Activated naive CD8-positive, alpha-beta T cell treated with anti-CD3 and anti-CD28 coated beads, Interleukin-2, amount 10 ng/mL, durations not matched to agents 7 days and 5 days (primary cell): ENCODE data around the gene STRADB. TPM values are rescaled to one million over a fixed set of nuclear protein-coding genes. Genes with fewer than 3 reads are reported as not detected.
"Not testable (repeated sequence)": the region's sequence is repeated elsewhere in the genome, so short reads cannot be mapped to it uniquely, and the experiment has no call there.

Experiments used
- ATAC-seq: fragments of 150-1000 bp; cut with Tn5 transposase; one replicate; pipeline ENCODE4 v1.10.0; 2021; ENCODE audit warnings: low read depth, moderate library complexity
- POLR2A ChIA-PET: fragments of 350-600 bp; sonication (Branson Sonifier 250); formaldehyde crosslinking; loops from one replicate; lab custom pipeline; 2021; ENCODE audit warnings: antibody characterized with exemption; lab: Charles Lee
- DNase-seq: peaks from one replicate; pipeline ENCODE4 v3.0.0; 2021
- H3K27ac Mint-ChIP-seq: one replicate; pipeline ENCODE4 v1.8.0; 2022; ENCODE audit warnings: mild to moderate bottlenecking, mixed read lengths
- H3K27me3 Mint-ChIP-seq: one replicate; pipeline ENCODE4 v1.8.0; 2022; ENCODE audit warnings: mild to moderate bottlenecking, moderate library complexity, mixed read lengths
- H3K36me3 Mint-ChIP-seq: one replicate; pipeline ENCODE4 v1.8.0; 2021; ENCODE audit warnings: mild to moderate bottlenecking, mixed read lengths
- H3K4me1 Mint-ChIP-seq: one replicate; pipeline ENCODE4 v1.8.0; 2021; ENCODE audit warnings: mixed read lengths
- H3K4me3 Mint-ChIP-seq: one replicate; pipeline ENCODE4 v1.8.0; 2022; ENCODE audit warnings: mild to moderate bottlenecking, moderate library complexity, mixed read lengths
- H3K9me3 Mint-ChIP-seq: one replicate; pipeline ENCODE4 v1.8.0; 2021; ENCODE audit warnings: mixed read lengths
- total RNA-seq, 2 experiments: library from RNA; stranded (reverse); gene quantifications; one replicate each; pipeline ENCODE4 v1.2.3, GENCODE V29; 2021

The STRADB gene
- total RNA-seq, 2 experiments from 2014 or later = 24.9 to 28.9 TPM

DNA sequence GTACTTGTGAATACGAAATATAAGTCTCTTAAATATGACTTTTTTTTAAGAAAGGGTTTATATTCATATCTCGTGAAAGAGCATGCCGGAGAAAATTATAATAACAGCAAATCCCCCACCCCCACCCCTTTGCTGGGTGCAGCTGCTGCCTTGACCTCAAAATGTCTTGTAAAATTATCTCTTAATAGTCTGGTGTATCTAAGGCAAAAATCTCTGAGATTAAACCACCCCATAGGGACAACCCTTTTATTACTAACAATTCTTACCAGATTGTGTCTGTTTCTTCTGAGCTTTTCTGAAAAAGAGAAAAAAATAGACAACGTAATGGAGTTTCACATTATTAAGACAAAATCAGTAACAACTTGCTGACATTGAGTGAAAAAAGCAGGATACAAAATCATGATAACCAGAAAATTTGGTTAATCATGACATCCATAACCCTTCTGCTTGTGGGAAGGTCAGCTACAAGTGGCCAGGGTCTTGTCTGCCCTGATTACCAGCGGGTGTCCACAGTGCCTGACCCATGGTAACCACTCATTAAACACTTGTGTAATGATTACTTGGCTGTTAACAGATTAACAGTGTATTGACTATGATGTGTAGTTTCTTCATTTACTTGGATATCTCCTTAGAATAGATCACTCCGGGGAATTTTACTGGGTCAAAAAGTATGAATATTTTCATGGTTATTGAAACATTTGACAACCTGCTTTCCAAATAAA is 1.5 kb downstream of the STRADB start:
- ATAC-seq (no peak), DNase-seq (no peak)
- H3K9me3 Mint-ChIP-seq = no peaks in the 10 kb centered on the region
- peaks cover 4% of the 10 kb centered on the region for H3K36me3 Mint-ChIP-seq
- peaks cover 27% of the 10 kb centered on the region for H3K4me1 Mint-ChIP-seq
- no peaks in the 10 kb centered on the region for H3K27me3 Mint-ChIP-seq
- no peak overlapping the region for H3K27ac Mint-ChIP-seq
- POLR2A ChIA-PET = interaction anchor here (1.8 to 3.3 kb wide), 6 partner anchors 21 to 220 kb away, joined by 5 to 31 read pairs (median 20); partner anchors contain the start of genes CASP8 and TMEM237
- peak overlapping the region; percentile 88 for H3K4me3 Mint-ChIP-seq

- Mint-ChIP-seq H3K27ac (no peak overlapping the region), H3K9me3 (no peaks in the 10 kb centered on the region), H3K4me3 (no peak overlapping the region), H3K36me3 (peaks cover 43% of the 10 kb centered on the region), H3K4me1 (peaks cover 9% of the 10 kb centered on the region), H3K27me3 (no peaks in the 10 kb centered on the region)
- ATAC-seq (no peak), DNase-seq (no peak)
- POLR2A ChIA-PET = no interaction called here
Observed at GRCh38 chr2:201458381-201458780, 6.8 kb downstream of the STRADB start.

- H3K27me3 Mint-ChIP-seq = no peaks in the 10 kb centered on the region
- H3K36me3 Mint-ChIP-seq = peaks cover 55% of the 10 kb centered on the region
Observed at GRCh38 chr2:201460532-201460931, 9.0 kb downstream of the STRADB start.

DNA sequence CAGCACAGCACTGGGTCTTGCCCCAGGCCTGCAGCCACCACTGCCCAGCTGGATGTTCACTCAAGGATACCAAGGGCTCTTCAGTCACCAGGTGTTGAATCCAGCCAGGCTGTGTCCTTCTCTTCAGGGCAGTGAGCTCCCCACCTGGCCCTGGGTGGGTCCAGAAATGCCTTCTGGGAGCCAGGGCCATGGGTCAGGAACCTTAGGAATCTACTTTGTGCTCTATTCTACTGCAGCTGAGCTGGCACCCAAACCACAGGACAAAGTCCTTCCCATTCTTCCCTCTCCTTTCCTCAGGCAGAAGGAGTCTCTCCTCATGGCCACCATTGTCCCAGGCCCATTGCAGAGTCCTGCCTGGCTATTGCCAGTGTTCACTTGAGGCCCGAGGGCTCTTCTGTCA is 13.0 kb downstream of the STRADB start:
- POLR2A ChIA-PET = no interaction called here
- H3K9me3 Mint-ChIP-seq = no peaks in the 10 kb centered on the region
- H3K36me3 Mint-ChIP-seq = peaks cover 57% of the 10 kb centered on the region
- no peak overlapping the region for H3K27ac Mint-ChIP-seq
- H3K4me3 Mint-ChIP-seq = no peak overlapping the region
- DNase-seq (no peak), ATAC-seq (no peak)
- peaks cover 3% of the 10 kb centered on the region for H3K4me1 Mint-ChIP-seq
- no peaks in the 10 kb centered on the region for H3K27me3 Mint-ChIP-seq

More at GRCh38 chr2:201460532-201460931, 9.0 kb downstream of the STRADB start:
- Mint-ChIP-seq H3K9me3 (no peaks in the 10 kb centered on the region), H3K4me1 (peaks cover 2% of the 10 kb centered on the region), H3K27ac (no peak overlapping the region), H3K4me3 (no peak overlapping the region)
- no peak for DNase-seq
- POLR2A ChIA-PET = no interaction called here
- ATAC-seq = no peak

DNA sequence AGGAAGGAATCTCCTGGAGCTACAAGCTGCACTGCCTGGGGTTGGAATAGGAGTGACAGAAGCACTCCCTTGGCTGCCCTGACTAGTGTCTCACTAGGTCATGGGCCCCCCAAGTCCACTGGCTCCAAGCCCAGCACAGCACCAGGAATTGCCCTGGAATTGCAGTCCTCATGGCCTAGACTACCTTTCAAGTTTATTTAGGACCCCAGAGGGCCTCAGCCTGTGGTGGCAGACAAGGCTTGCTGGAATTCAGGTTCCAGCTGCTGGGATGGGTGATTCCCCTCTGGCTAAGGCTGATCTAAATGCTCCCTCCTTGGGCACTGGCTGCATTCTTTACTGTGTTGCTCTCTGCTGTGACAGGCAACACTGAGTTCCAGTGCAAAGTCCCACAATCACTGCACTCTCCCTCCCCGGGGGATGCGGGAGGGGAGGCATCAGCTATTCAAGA is 14.0 kb downstream of the STRADB start:
- POLR2A ChIA-PET = no interaction called here
- DNase-seq = no peak
- no peaks in the 10 kb centered on the region for H3K27me3 Mint-ChIP-seq
- peaks cover 3% of the 10 kb centered on the region for H3K4me1 Mint-ChIP-seq
- no peak overlapping the region for H3K4me3 Mint-ChIP-seq
- no peak overlapping the region for H3K27ac Mint-ChIP-seq
- no peaks in the 10 kb centered on the region for H3K9me3 Mint-ChIP-seq
- ATAC-seq = no peak
- H3K36me3 Mint-ChIP-seq = peaks cover 53% of the 10 kb centered on the region

DNA sequence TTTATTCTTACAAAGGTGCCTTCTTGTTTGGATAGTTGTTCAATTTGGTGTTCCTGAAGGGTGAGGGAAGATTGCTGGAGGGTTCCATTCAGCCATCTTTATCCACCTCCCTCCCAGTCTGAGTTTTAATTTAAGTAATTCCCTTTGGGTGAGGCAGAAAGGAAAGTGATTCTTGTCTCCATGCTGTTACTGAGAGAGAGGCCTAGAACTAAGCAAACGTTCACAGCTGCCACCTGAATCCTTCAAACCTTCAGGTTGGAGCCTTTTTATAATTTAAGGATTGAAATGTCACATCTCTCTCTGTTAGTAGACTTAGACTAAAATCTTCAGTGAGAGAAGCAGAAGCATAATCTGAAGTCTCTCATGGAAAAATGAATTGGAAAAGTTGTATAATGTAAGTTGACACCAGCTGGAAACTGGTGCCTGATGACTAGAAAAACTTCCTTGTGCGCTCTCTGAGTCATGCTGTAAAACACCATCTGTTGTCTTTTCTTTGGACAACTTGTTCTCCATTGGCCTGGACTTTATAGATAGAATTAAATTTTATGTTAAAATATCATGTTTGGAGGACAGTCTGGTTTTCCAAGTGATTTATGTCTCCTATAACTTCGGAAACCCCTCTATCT is 14.6 kb downstream of the STRADB start:
- H3K9me3 Mint-ChIP-seq = no peaks in the 10 kb centered on the region
- no peak overlapping the region for H3K4me3 Mint-ChIP-seq
- H3K27ac Mint-ChIP-seq = no peak overlapping the region
- ATAC-seq = no peak
- H3K27me3 Mint-ChIP-seq = no peaks in the 10 kb centered on the region
- POLR2A ChIA-PET = no interaction called here
- DNase-seq = no peak
- H3K36me3 Mint-ChIP-seq = peaks cover 54% of the 10 kb centered on the region
- H3K4me1 Mint-ChIP-seq = peaks cover 3% of the 10 kb centered on the region

DNA sequence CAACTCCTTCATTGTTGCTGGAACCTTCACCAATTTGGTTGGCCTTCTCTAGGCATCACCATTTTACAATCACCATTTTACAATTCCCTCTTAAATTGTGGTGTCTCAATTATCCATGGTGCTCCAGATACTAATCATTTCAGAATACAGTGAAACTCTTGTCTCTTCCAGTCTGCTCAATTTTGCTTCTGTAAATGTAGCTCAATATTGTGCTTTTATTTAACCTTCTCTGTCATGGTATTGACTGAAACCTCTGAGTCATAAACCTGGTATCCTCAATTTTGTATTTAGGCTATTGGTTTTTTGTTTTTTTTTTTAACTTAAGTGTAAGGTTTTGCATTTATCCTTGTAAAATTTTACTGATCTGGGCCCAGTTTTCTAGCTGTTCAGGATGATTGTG is 16.1 kb downstream of the STRADB start:
- Mint-ChIP-seq H3K4me1 (peaks cover 2% of the 10 kb centered on the region), H3K4me3 (no peak overlapping the region), H3K27me3 (no peaks in the 10 kb centered on the region), H3K9me3 (no peaks in the 10 kb centered on the region), H3K27ac (no peak overlapping the region), H3K36me3 (peaks cover 43% of the 10 kb centered on the region)
- POLR2A ChIA-PET = interaction anchor here (1.3 kb wide), 1 partner anchor 16 kb away, joined by 4 read pairs; the partner anchor contains the start of genes STRADB and TRAK2
- no peak for ATAC-seq
- no peak for DNase-seq

- Mint-ChIP-seq H3K36me3 (peaks cover 39% of the 10 kb centered on the region), H3K27me3 (no peaks in the 10 kb centered on the region), H3K4me1 (peaks cover 2% of the 10 kb centered on the region), H3K4me3 (no peak overlapping the region), H3K27ac (no peak overlapping the region), H3K9me3 (no peaks in the 10 kb centered on the region)
- ATAC-seq (no peak), DNase-seq (no peak)
- POLR2A ChIA-PET = no interaction called here
Observed at GRCh38 chr2:201470821-201471731, 19.5 kb downstream of the STRADB start.

GRCh38 chr2:201471732-201472393 is 20.3 kb downstream of the STRADB start:
- DNase-seq (no peak), ATAC-seq (no peak)
- peaks cover 40% of the 10 kb centered on the region for H3K36me3 Mint-ChIP-seq
- peaks cover 2% of the 10 kb centered on the region for H3K4me1 Mint-ChIP-seq
- H3K9me3 Mint-ChIP-seq = no peaks in the 10 kb centered on the region
- no peaks in the 10 kb centered on the region for H3K27me3 Mint-ChIP-seq
- no peak overlapping the region for H3K4me3 Mint-ChIP-seq
- POLR2A ChIA-PET = no interaction called here
- H3K27ac Mint-ChIP-seq = no peak overlapping the region

DNA sequence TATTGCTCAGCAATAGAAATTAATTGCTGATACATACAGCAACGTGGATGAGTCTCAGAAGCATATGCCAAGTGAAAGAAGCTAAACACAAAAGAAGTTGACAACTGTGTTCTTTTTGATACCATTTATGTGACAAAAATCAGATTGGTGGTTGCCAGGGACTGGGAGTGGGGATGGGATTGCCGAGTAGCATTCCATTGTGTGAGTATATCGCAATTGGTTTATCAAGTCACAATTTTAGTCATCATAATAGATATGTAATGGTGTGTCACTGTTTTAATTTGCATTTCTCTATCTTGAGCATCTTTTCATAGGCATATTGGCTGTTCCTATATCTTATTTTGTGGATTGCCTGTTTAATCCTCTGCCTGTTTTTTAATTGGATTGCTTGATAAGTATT is 20.9 kb downstream of the STRADB start:
- Mint-ChIP-seq H3K36me3 (peaks cover 37% of the 10 kb centered on the region), H3K27me3 (no peaks in the 10 kb centered on the region), H3K4me3 (no peak overlapping the region), H3K4me1 (peaks cover 2% of the 10 kb centered on the region), H3K9me3 (no peaks in the 10 kb centered on the region), H3K27ac (no peak overlapping the region)
- ATAC-seq = no peak
- POLR2A ChIA-PET = no interaction called here
- no peak for DNase-seq

- Mint-ChIP-seq H3K36me3 (peaks cover 14% of the 10 kb centered on the region), H3K4me3 (no peak overlapping the region), H3K27me3 (peaks cover under 1% of the 10 kb centered on the region), H3K9me3 (peaks cover 2% of the 10 kb centered on the region), H3K4me1 (no peaks in the 10 kb centered on the region), H3K27ac (no peak overlapping the region)
- DNase-seq (no peak), ATAC-seq (no peak)
- POLR2A ChIA-PET = no interaction called here
Observed at GRCh38 chr2:201482543-201482942, 31.0 kb downstream of the STRADB start.

- no peak overlapping the region for H3K4me3 Mint-ChIP-seq
Observed at GRCh38 chr2:201483342-201483741, 31.8 kb downstream of the STRADB start.

GRCh38 chr2:201483758-201484157 is 32.2 kb downstream of the STRADB start:
- POLR2A ChIA-PET, DNase-seq, H3K4me3 Mint-ChIP-seq, H3K27me3 Mint-ChIP-seq, H3K9me3 Mint-ChIP-seq, ATAC-seq, H3K4me1 Mint-ChIP-seq, H3K27ac Mint-ChIP-seq: not testable (repeated sequence)
- H3K36me3 Mint-ChIP-seq = peaks cover 10% of the 10 kb centered on the region

More at GRCh38 chr2:201483342-201483741, 31.8 kb downstream of the STRADB start:
- H3K4me1 Mint-ChIP-seq = no peaks in the 10 kb centered on the region
- POLR2A ChIA-PET = no interaction called here
- peaks cover 2% of the 10 kb centered on the region for H3K9me3 Mint-ChIP-seq
- peaks cover 14% of the 10 kb centered on the region for H3K36me3 Mint-ChIP-seq
- no peak for ATAC-seq
- DNase-seq = no peak
- H3K27me3 Mint-ChIP-seq = peaks cover 2% of the 10 kb centered on the region
- no peak overlapping the region for H3K27ac Mint-ChIP-seq
